SU-DHL-6 (cell line): ENCODE data around the gene CNTN1.

ENCODE experiments used
- H2AFZ ChIP-seq: fragments of 200-600 bp; sonication (generic); 2 replicates; pipeline ENCODE4 v1.6.1; 2014; ENCODE audit warnings: low read depth, mild to moderate bottlenecking, moderate library complexity, mixed read lengths, antibody characterized with exemption, low read length; ENCODE audit not compliant: severe bottlenecking
- H3F3A ChIP-seq: fragments of 200-600 bp; shearing (Covaris generic); 2 replicates; pipeline ENCODE4 v1.6.0; 2016; ENCODE audit warnings: antibody characterized with exemption, mild to moderate bottlenecking; ENCODE audit not compliant: insufficient read depth
- H3K27ac ChIP-seq: fragments of 200-600 bp; sonication (generic); 2 replicates; pipeline ENCODE4 v1.5.1; 2016; ENCODE audit warnings: low read depth, mild to moderate bottlenecking, low read length, moderate library complexity, mixed read lengths
- H3K27me3 ChIP-seq: fragments of 200-600 bp; sonication (generic), shearing (Covaris generic); 2 replicates; pipeline ENCODE4 v1.6.0; 2014; ENCODE audit warnings: mild to moderate bottlenecking, low read length
- H3K36me3 ChIP-seq: fragments of 200-600 bp; sonication (generic); 2 replicates; pipeline ENCODE4 v1.6.1; 2014; ENCODE audit warnings: mild to moderate bottlenecking, low read length, mixed read lengths
- H3K4me2 ChIP-seq: fragments of 300-600, 200-600 bp; shearing (Covaris generic), sonication (generic); 2 replicates; pipeline ENCODE4 v1.6.0; 2014; ENCODE audit warnings: low read length, low read depth, mild to moderate bottlenecking; ENCODE audit not compliant: poor library complexity, severe bottlenecking
- H3K4me3 ChIP-seq: fragments of 200-600 bp; sonication (generic); 2 replicates; pipeline ENCODE4 v1.5.1; 2014; ENCODE audit warnings: antibody characterized with exemption, low read length, mild to moderate bottlenecking, mixed read lengths; ENCODE audit not compliant: insufficient read depth, poor library complexity, severe bottlenecking
- H3K79me2 ChIP-seq: fragments of 200-600 bp; sonication (generic); 2 replicates; pipeline ENCODE4 v1.6.1; 2014; ENCODE audit warnings: mild to moderate bottlenecking, low read length, moderate library complexity; ENCODE audit not compliant: insufficient read depth
- H3K9ac ChIP-seq: fragments of 200-600 bp; sonication (generic); 2 replicates; pipeline ENCODE4 v1.7.0; 2014; ENCODE audit warnings: mild to moderate bottlenecking, low read length
- H3K9me2 ChIP-seq: fragments of 200-600 bp; sonication (generic); replicated peaks from 2 replicates; pipeline ENCODE4 v1.6.1; 2014; ENCODE audit warnings: low read length; ENCODE audit not compliant: insufficient read depth
- H3K9me3 ChIP-seq: fragments of 200-600 bp; sonication (generic); 2 replicates; pipeline ENCODE4 v1.6.1; 2014; ENCODE audit warnings: low read length, mixed read lengths; ENCODE audit not compliant: insufficient read depth
- H4K20me1 ChIP-seq: fragments of 200-600 bp; sonication (generic); 2 replicates; pipeline ENCODE4 v1.6.1; 2014; ENCODE audit warnings: low read depth, mild to moderate bottlenecking, antibody characterized with exemption, low read length, moderate library complexity, mixed read lengths
- EZH2phosphoT487 ChIP-seq: fragments of 200-600 bp; sonication (generic), shearing (Covaris generic); conservative IDR thresholded peaks from 2 replicates; pipeline ENCODE4 v1.6.1; 2018; ENCODE audit warnings: mild to moderate bottlenecking, antibody characterized with exemption, low read length, moderate library complexity, mixed read lengths
- TF ChIP-seq, protein P1 (sequence below): fragments of 200-600 bp; sonication (generic); IDR thresholded peaks from one replicate; pipeline ENCODE4 v1.5.1; 2017; ENCODE audit warnings: antibody characterized with exemption, mild to moderate bottlenecking, low read length, moderate library complexity; ENCODE audit not compliant: insufficient read depth, poor library complexity, severe bottlenecking

Gene CNTN1

GRCh38 chr12:40775661-40776060 is 83.4 kb downstream of the CNTN1 start:
- Histone ChIP-seq H3K4me3 (no peak overlapping the region), H3K27ac (no peak overlapping the region), H3F3A (no peaks in the 10 kb centered on the region), H3K27me3 (no peaks in the 10 kb centered on the region), H3K36me3 (no peaks in the 10 kb centered on the region), H2AFZ (no peak overlapping the region), H3K4me2 (no peak overlapping the region), H4K20me1 (0 out of 2 replicates have a peak, but pooled peaks cover 3% of the 10 kb centered on the region), H3K9ac (no peak overlapping the region), H3K9me2 (no peaks in the 10 kb centered on the region), H3K9me3 (no peaks in the 10 kb centered on the region), H3K79me2 (no peaks in the 10 kb centered on the region)
- TF ChIP-seq, protein P1, sequence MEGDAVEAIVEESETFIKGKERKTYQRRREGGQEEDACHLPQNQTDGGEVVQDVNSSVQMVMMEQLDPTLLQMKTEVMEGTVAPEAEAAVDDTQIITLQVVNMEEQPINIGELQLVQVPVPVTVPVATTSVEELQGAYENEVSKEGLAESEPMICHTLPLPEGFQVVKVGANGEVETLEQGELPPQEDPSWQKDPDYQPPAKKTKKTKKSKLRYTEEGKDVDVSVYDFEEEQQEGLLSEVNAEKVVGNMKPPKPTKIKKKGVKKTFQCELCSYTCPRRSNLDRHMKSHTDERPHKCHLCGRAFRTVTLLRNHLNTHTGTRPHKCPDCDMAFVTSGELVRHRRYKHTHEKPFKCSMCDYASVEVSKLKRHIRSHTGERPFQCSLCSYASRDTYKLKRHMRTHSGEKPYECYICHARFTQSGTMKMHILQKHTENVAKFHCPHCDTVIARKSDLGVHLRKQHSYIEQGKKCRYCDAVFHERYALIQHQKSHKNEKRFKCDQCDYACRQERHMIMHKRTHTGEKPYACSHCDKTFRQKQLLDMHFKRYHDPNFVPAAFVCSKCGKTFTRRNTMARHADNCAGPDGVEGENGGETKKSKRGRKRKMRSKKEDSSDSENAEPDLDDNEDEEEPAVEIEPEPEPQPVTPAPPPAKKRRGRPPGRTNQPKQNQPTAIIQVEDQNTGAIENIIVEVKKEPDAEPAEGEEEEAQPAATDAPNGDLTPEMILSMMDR, result no peak
- no peak for TF ChIP-seq EZH2phosphoT487

DNA sequence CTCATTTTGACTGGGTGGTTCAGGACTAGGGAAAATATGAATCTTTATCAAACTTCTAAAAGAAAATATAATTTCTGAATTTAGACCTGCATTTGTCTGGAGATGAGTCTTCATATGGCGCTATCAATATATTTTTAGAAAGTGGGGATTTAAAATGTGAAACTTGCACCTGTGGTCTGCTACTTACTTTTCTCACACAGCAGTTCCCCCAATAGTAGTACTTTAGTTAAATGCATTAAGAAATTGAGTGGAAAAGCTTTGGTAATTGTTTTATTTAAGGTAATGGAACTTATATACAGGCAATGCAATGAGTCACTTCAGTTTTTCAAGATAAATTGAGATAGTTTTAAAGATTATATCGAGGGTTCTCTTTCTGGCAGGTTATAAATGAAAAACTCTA is 91.9 kb downstream of the CNTN1 start:
- H3K4me3 ChIP-seq, result no peak overlapping the region
- TF ChIP-seq, protein P1, result no peak
- no peak for TF ChIP-seq EZH2phosphoT487
- no peaks in the 10 kb centered on the region for H3K79me2 ChIP-seq

GRCh38 chr12:40788276-40788675 is 96.0 kb downstream of the CNTN1 start:
- H3K36me3 ChIP-seq, result no peaks in the 10 kb centered on the region
- H3K4me2 ChIP-seq, result no peak overlapping the region
- no peaks in the 10 kb centered on the region for H3K9me3 ChIP-seq
- H3K9ac ChIP-seq, result no peak overlapping the region
- no peaks in the 10 kb centered on the region for H3F3A ChIP-seq
- TF ChIP-seq, protein P1, result no peak
- no peak for TF ChIP-seq EZH2phosphoT487
- H3K9me2 ChIP-seq, result no peaks in the 10 kb centered on the region; the same call in 1 of the 2 replicates
- H3K4me3 ChIP-seq, result no peak overlapping the region
- no peaks in the 10 kb centered on the region for H3K79me2 ChIP-seq
- H2AFZ ChIP-seq, result no peak overlapping the region
- no peaks in the 10 kb centered on the region for H4K20me1 ChIP-seq
- no peaks in the 10 kb centered on the region for H3K27me3 ChIP-seq
- H3K27ac ChIP-seq, result no peak overlapping the region

More for the DNA sequence above, 91.9 kb downstream of the CNTN1 start:
- no peaks in the 10 kb centered on the region for H3K9me3 ChIP-seq
- no peaks in the 10 kb centered on the region for H4K20me1 ChIP-seq
- H3K27ac ChIP-seq, result no peak overlapping the region
- no peak overlapping the region for H3K4me2 ChIP-seq
- H3K9ac ChIP-seq, result no peak overlapping the region
- no peaks in the 10 kb centered on the region for H3K27me3 ChIP-seq
- H2AFZ ChIP-seq, result no peak overlapping the region
- H3K9me2 ChIP-seq, result no peaks in the 10 kb centered on the region
- no peaks in the 10 kb centered on the region for H3F3A ChIP-seq
- H3K36me3 ChIP-seq, result no peaks in the 10 kb centered on the region
